NCI-H345 treated with DMSO at 0.1 percent for 48 hours (cell line): Measurements from ENCODE around the gene FAM20C.
"Not testable (repeated sequence)": the region's sequence is repeated elsewhere in the genome, so short reads cannot be mapped to it uniquely, and the experiment has no call there.

Experiments
- DNase-seq: peaks from one replicate; lab custom pipeline; 2025; ENCODE audit not compliant: unreplicated experiment; lab: John Stamatoyannopoulos, UW

FAM20C gene

DNA sequence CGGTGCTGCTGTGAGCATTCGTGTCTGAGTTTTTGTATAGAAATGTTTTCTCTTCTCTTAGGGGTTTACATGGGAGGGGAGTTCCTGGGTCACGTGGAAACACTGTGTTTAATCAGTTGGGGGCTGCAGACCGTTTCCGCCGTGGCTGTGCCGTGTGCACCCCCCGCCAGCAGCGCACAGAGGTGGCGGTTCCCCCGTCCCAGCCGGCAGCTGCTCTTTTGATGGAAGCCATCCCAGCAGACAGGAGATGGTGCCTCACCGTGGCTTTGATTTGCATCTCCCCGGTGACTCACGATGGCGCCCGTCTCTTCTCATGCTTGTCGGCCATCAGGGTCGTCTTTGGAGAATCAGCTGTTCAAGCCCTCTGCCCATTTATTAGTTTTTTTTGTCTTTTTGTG, 62.7 kb downstream of the FAM20C start:
- DNase-seq, result no peak

DNA sequence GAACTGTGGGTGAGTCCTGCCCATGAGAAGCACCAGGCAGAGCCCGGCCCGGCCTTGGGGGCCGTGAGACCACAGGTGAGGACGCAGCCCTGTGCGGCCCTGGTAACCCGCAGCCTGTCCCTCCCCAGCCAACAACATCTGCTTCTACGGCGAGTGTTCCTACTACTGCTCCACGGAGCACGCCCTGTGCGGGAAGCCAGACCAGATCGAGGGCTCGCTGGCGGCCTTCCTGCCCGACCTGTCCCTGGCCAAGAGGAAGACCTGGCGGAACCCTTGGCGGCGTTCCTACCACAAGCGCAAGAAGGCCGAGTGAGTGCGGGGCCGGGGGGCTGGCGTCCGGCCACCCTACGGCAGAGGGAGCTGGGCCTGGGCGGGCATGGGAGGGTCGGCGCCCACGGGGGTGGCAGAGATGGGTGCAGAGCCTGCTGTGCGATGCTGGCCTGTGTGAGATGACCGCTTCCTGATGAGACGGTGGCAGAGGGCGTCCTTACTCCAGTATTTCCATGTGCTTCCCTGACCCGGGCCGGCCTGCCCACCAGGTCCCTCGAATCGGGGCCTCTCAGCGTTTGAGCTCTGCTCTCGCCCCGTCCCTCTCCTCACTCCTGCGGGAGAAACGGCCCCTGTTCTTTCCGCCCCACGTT, 63.5 kb downstream of the FAM20C start:
- no peak for DNase-seq

DNA sequence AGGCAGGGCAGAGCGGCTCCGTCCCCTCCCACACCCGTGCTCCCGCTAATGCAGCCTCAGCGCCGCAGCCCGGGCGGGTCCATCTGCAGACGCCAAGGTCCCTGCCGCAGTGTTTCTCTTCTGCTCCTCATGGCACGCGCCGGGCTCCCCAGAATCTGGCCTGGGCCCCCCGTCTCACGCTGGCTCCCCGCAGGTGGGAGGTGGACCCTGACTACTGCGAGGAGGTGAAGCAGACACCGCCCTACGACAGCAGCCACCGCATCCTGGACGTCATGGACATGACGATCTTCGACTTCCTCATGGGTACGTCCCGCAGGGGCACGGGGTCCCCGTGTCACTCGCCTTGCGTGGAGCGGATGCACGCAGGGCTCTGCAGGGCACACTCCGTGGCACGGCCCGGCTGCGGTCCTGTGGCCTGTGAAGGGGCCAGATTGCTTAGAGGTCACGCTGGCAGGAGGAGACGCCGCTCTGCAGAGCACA, 64.1 kb downstream of the FAM20C start:
- DNase-seq, result no peak

DNA sequence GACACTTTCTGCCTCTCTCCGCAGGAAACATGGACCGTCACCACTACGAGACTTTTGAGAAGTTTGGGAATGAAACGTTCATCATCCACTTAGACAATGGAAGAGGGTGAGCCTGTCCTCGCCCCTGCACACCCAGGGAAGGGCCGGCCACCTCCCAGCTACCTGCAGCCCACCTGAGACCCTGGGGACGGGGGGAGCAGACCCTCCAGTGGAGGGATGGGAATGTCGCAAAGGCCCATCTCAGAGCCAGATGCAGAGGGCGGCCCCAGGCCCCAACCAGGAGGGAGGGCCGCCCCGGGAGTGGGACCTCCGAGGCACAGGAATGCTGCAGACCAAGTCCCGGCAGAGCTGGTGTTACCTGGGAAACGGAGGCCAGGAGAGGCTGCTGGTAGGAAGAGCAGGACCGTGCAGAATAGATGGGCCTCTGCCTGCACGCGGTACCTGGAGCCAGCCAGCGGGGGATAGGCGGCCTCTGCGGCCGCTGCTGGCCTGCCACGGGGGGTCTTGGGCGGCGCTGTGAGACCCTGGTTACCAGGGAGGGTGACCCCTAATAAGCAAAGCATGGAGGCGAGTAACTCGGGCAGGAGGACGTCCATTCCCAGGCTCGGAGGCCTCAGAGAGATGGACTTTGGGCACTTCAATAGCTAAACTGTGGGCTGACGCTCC, 64.7 kb downstream of the FAM20C start:
- no peak for DNase-seq

DNA sequence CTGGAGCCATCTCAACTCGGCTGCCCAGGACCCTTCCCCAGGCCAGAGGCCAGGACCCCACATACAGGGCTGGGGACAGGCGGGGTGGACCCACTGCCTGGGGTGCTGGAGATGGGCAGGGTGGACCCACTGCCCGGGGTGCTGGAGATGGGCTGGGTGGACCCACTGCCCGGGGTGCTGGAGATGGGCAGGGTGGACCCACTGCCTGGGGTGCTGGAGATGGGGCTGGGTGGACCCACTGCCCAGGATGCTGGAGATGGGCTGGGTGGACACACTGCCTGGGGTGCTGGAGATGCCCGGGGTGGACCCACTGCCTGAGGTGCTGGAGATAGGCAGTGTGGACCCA, 65.2 kb downstream of the FAM20C start:
- no peak for DNase-seq

DNA sequence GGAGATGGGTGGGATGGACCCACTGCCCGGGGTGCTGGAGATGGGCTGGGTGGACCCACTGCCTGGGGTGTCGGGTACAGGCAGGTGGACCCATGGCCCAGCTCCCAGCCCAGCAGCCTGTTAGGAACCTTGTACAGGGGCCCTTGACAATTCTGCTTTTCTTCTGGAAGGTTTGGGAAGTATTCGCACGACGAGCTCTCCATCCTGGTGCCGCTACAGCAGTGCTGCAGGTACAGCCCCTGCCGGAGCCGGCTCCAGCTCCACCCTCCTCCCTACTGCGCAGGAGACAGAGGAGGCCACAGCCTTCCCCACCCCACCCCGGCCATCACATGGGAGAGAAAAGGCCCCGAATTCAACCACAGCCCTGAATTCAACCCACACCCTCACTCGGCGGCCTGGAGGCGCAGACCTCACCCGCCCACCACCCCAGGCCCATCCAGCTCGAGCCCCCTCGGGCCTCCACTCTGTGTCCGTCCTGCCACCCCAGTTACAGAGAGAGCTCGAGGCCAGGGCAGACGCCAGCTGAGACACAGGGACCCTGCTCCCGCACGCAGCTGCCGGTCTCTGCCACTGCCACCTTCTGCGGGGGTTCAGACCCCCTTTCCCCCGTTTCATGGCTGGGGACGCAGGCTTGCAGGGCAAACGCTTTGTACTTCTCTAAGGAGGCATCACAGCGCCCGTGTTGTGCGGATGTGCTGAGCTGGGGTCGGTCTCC, 66.3 kb downstream of the FAM20C start:
- no peak for DNase-seq

DNA sequence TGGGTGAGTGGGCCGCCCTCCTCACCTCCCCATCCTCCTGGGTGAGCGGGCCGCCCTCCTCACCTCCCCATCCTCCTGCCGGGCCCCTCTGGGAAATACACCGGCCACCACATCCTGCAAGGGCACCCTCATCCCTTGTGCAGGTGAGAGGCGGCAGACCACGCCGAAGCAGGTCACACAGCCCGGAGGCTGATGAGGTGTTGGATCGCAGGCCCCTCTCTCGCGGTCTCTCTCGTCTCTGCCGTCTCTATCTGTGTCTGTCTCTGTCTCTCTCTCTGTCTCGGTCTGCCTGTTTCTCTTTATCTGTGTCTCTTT, 66.8 kb downstream of the FAM20C start:
- no peak for DNase-seq

DNA sequence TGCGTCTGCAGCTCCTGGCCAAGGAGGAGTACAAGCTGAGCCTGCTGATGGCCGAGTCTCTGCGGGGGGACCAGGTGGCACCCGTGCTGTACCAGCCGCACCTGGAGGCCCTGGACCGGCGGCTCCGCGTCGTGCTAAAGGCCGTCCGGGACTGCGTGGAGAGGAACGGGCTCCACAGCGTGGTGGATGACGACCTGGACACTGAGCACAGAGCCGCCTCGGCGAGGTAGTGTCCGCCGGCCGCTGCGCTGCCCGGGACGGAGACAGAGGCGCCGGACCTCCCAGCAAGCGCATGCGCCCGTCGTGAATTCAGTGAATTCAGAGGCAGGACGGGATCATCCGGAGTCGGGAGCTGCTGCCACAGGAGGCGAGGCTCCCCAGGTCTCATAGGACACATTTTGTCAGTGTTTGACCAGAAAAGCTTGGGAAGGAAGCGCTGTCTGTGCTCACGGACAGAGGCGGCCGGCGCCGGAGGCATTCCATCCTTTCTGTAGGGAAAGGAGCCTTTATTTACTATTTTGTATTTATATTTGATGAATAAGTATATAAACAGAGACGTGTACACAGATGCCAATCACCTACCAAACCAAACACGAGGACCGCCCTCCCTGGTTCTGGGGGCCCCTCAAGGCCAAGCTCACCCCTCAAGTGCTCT, 67.5 kb downstream of the FAM20C start:
- no peak for DNase-seq

DNA sequence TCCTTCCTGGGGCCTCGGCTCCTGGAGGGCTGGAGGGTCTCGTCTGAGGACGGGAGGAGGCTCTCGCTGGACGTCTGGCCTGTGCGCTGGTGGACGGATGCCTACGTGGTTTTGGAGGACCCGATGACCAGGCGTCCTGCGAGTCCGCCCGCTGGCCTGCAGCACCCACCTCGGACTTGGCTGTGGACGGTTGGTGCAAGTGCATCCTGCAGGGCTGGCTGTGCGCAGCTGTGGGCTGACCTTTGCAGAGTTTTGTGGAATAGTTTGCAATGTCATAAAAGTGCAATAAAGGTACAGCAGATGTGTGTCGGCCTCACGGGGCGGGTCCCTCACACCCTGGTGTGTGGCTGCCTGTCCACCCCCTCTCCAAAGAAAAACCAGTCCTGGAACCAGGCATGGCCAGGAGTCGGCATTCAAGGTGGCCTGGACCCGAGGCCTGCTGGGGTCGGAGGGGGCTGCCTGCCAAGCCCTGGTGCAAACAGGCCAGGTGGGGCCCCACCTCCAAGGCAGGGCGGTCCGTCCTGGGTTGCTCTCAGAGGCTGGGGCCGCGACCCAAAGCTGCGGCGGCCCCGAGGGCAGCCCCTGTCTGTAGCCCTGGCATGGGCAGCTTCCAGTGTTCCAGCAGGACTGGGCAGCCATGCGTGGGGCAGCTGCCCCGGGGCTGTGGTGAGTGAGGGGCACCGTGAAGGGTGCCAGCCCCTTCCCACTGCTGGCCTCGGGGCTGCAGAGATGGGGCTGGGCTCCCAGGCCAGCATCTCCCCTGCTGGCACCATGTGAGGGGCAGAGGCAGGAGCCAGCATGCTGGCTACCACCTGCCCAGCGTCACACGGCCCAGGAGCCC, 68.3 kb downstream of the FAM20C start:
- DNase-seq, result no peak

DNA sequence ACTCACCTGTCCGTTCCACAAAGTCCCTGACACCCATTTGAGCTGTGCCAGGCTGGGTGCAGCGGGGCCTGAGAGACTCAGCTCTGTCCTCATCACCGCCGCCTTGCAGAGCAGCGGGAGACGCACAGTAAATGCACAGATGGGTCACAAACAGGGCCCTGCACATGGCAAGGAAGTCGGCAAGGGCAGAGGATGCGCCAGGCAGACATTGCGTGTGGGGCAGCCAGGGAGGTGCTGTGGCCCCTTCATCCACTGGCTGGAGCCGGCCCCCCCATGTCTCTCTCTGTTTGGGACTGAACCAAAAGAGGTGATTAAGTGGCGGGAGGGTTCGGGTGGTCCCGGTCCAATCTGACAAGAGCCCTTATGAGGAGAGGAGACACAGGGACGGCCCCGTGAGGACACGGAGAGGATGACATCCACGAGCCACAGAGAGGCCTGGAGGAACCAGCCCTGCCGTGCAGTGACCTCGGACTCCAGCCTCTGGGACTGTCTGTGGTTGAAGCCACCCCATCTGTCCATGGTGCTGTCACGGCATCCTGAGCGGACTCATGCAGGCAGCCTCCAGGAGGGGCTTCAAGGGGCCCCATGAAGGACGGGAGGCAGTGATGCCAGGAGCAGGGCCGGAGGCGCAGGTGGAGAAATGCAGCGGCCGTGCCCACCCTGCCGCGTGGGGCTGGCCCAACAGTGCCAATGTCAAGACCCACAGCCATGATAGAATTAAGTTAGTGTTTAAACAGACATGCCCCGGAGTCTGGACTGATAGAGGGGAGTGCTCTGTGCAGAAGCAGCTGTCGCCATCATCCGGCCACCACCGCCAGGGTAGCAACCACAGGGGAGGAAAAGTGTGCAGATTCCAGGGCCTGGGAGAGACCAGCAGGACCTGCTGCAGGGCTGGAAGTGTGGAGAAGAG, 69.2 kb downstream of the FAM20C start:
- DNase-seq, result no peak

DNA sequence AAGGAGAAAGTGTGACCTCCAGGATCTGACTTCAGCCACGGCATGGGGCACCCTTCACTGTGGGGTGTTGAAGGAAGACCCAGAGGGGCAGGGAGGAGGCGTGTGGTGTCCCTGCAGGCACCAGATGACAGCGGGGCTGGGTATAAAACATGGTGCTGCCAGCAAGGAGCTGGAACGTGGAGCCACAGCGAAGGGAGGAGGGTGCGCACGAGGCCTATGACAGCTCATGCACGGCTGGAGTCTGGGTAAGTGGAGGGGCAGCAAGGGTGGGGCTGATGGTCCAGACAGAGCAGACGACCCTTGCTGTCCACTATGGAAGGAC, 69.8 kb downstream of the FAM20C start:
- no peak for DNase-seq

DNA sequence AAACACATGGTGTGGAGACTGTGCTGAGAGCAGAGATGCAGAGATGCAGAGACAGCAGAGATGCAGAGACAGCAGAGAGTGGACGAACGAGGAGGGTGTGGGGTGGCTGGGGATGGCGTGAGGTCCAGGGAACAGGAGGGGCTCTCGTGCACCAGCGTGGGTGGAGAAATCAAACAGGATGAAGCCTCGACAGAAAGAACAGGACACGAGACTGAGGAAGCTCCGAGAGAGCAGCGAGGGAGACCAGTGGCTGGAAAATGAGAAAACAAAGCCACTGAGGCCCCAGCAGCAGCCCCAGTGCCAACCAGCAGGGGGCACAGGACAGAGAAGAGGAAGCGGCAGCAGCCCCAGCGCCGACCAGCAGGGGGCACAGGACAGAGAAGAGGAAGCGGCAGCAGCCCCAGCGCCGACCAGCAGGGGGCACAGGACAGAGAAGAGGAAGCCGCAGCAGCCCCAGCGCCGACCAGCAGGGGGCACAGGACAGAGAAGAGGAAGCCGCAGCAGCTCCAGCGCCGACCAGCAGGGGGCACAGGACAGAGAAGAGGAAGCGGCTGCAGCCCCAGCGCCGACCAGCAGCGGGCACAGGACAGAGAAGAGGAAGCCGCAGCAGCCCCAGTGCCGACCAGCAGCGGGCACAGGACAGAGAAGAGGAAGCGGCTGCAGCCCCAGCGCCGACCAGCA, 70.4 kb downstream of the FAM20C start:
- not testable (repeated sequence) for DNase-seq

DNA sequence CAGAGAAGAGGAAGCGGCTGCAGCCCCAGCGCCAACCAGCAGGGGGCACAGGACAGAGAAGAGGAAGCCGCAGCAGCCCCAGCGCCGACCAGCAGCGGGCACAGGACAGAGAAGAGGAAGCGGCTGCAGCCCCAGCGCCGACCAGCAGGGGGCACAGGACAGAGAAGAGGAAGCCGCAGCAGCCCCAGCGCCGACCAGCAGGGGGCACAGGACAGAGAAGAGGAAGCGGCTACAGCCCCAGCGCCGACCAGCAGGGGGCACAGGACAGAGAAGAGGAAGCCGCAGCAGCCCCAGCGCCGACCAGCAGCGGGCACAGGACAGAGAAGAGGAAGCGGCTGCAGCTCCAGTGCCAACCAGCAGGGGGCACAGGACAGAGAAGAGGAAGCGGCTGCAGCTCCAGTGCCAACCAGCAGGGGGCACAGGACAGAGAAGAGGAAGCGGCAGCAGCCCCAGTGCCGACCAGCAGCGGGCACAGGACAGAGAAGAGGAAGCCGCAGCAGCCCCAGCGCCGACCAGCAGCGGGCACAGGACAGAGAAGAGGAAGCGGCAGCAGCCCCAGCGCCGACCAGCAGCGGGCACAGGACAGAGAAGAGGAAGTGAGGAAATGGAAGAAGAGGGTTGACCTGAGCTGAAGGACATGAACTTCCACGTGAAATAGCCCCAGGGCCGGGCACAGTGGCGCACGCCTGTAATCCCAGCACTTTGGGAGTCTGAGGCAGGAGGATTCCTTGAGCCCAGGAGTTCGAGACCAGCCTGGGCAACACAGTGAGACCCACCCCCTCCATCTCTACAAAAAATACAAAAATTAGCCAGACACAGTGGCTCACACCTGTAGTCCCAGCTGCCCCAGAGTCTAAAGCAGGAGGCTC, 71.3 kb downstream of the FAM20C start:
- not testable (repeated sequence) for DNase-seq

DNA sequence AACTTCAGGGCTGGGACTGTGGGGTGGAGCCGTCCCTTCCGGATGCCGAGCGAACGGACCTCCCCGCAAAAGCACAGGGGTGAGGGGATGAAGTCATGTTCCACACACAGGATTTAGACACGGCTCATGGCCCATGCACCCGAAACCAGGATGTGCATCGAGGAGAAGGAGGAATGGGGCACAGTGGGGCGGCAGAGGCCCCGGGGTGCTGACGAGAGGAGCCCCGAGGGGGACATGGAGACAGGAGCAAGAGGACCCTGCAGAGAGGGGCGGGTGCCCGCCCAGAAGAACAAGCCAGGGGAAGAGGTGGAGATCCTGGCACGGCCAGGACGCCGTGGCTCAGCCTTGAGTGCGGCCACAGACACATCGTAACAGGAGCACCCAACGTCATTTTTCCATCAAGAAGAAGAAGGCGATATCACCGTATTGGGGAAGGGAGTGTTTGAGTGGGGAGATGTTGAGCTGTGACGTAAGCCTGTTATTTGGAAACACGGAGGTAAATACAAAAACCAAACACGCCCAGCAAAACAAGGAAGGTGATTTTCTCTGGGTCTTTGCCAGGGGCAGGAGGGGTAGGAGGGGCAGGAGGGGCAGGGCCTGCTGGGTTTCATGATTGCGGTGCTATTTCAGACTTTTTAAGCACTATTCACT, 72.3 kb downstream of the FAM20C start:
- DNase-seq, result peak; percentile 20

DNA sequence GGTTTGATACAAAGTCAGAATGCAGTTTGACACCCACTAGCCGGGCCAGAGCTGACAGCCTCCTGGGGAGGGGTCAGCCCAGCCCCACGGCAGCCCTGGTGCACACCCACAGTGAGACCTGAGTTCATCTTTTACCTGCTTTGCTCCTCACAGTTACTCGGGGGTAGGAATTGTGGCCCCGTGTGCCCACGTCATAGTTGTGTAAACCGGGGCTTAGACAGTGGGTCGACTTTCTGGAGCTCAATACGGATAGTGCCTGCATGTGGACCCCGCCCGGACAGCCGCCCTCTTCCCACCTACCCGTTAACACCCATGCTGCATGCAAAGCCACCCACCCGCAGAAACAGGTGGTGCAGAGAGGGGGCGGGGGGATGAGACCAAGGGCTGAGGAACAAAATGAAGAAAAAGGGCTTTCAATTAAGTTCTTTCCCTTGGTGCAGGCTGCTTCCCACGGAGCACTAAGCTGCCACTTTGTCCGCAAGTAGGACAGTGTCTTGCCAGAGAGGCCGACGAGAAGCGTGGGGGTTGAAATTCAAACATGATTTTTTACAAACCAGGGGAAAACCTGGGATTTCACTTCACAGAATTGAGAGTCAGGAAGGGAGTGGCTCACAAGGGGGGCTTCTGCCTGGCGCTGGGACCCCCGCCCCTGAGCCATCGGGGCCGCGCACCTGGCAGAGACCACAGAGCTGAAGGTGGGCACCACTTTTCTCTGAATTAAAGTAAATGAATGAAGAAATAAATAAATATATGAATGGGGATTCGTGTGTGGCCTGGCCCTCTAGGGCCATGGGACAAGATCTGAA, 73.0 kb downstream of the FAM20C start:
- no peak for DNase-seq

DNA sequence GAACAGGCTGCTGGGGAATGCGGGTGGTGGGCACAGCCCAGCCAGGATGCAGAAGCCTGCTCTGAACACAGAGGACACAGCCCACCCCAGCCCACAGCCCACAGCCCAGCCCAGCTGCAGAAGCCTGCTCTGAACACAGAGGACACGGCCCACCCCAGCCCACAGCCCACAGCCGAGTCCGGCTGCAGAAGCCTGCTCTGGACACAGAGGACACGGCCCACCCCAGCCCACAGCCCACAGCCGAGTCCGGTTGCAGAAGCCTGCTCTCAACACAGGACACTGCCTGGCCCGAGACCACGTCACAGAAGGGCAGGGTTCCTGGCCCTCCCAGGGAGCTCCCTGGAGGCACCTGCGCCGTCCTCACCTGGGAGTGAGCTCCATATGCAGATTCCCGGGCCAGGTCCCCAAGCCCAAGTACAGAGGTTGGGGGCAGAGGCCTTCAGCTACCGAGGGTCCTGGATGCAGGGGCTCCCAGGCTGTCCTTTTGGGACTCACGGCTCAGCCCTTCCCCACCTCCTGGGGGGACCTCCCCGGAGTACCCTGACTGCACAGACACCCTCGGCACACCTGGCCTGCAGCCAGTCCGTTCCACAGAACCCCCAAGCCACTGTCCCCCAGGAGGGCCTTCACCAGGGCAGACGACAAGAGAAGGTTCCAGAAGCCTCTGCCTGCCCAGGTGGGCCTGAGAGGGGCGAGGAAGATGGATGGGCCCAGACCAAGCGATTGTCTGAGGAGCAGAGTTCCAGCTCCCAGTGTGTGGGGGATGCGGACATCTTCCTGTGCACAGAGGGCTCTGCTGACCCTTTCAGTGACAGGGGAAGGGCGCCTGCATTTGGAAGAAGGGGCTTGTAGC, 73.9 kb downstream of the FAM20C start:
- DNase-seq, result no peak
